GM19025 (cell line): Measurements from ENCODE around the gene COA8.

Experiments used
- ATAC-seq: cut with Tn5 transposase; IDR thresholded peaks from one replicate; pipeline ENCODE4 v1.9.1; 2021; ENCODE audit warnings: mild to moderate bottlenecking, low read depth, moderate library complexity; ENCODE audit not compliant: unreplicated experiment

Gene COA8

DNA sequence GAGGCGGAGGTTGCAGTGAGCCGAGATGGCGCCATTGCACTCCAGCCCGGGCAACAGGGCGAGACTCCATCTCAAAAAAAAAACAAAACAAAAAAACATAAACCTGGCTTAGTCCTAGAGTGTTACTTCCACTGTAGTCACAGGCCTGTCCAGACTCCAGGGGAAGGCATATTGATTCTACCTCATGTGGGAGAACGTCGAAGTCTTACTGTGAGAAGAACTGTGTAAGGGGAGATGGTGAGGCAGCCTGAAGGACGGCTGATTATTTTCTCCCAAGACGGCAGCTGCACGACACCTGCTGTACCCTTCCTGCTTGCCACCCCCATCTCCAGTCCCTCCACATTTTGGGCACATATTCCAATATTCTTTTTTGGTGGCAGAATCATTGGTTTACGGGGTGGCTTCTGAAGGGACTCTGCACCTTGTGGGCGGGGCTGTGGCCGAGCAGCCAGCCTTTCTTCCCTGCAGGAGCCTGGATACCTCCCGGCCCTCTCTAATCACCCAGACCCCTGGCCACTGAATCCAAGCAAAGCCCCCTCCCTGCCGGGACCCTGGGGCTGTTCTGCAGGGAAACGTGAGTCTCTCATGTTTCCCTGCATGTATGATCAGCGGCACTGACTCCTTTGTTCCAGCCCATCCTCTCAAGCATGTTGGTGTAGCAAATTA lies 54.0 kb downstream of the COA8 start:
- ATAC-seq: no peak

DNA sequence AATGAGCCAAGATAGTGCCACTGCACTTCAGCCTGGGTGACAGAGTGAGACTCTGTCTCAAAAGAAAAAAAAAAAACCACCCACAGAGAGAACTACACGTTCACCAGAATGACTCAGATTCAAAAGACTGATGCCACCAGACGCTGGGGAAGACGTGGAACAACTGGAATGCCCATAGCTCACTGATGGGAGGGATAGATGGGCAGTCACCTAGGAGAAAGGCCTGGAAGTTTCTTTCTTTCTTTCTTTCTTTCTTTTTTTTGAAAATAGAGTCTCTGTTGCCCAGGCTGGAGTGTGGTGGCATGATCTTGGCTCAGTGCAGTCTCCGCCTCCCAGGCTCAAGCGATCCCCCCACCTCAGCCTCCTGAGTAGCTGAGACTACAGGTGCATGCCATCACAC lies 56.3 kb downstream of the COA8 start:
- ATAC-seq: no peak

DNA sequence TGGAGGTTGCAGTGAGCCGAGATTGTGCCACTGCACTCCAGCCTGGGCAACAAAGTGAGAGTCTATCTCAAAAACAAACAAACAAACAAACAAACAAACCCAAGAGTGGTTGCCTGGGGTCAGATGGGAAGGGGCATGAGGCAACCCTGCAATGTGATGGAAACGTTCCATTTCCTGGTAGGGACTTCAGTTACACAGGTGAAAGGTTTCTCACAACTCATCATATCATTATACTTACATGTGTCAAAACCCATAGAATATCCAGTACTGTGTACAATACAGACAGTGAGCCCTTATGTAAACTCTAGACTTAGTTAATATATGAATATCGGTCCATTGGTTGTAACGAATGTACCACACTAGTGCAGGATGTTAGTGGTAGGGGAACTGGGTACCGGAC lies 59.1 kb downstream of the COA8 start:
- no peak for ATAC-seq

DNA sequence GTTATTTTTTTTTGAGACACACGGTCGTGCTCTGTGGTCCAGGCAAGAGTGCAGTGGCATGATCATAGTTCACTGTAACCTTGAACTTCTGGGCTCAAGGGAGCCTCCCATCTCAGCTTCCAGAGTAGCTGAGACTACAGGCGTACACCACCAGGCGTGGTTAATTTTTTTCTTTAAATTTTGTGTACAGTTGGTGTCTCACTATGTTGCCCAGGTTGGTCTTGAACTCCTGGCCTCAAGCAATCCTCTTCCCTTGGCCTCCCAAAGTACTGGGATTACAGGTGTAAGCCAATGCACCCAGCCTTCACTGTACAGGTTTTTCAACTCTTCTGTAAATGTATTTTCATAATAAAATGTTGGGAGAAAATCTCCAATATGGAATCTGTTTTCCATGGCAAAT lies 60.5 kb downstream of the COA8 start:
- no peak for ATAC-seq

DNA sequence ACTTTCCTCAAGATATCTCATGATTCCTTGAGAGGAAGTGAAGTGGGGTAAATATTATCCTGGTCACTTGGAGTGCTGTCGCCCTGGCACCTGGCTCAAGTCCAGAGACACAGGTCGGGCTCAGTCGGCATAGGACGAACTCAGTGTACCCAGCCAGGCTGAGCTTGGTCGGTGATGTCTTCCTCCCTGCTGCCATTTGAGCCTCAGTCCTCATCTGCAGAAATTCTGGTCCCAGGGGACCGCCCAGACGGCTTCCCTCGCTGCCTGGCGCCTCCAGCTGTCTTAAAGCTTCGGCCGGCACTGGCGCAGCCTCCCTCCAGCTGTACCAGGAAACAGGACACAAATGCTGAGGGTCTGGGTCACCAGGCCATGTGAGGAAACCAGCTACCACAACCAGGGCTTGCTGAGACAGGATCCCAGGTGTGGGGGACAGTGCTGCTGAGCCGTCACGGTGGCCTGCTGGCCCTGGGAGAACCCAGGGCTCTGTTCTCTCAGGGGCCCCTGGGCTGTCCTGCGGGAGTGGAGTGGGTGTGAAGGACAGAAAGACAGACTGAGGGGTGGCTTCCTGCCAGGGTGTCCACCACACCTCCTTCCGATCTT lies 61.2 kb downstream of the COA8 start:
- no peak for ATAC-seq

DNA sequence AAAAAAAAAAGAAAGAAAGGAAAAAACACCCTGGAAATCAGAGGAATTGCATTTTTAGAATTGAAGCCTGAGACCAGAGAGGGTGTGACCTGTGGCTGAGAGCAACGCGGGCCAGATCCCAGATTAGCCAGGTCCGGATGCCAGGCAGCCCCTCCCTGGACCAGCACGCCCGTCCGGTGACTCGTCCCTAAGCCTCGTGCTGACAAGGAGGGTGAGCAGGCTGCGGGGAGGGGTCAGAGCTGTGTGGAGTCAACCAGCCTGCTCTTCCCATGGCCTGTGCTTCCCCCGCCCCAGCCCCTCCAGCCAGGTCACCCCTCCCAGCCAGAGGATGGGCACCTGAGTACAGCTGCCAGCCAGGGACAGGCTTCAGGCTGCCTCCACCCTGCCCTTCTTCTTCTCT lies 62.1 kb downstream of the COA8 start:
- ATAC-seq: no peak

DNA sequence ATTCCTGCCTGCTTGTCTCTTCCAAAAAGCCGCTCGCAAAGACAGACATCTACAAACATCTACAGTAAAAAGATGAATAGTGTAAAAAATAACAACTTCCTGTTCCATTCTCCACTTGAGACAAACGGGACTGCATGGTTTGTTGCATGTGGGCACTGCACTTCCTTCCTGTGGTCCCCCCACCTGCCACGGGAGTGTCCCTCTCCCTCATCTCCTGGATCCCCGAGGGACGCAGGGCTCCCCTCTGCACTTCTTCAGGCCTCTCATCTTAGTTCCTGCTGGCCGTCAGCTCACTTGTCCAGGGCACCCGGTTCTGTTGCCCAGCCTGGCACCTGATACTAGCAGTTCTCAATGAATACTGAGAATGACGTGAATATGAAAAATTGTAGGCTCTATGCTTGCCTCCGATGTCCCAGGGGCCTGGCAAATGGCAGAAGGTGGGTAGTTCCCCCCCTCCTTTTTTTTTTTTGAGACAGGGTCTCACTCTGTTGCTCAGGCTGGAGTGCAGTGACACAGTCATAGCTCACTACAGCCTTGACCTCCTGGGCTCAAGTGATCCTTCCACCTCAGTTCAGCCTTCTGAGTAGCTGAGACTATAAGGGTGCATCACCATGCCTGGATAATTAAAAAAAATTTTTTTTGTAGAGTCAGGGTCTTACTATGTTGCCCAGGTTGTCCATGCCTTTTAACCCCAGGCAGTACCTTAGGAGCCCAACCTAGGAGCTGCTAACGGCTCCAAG lies 62.8 kb downstream of the COA8 start:
- ATAC-seq: no peak

DNA sequence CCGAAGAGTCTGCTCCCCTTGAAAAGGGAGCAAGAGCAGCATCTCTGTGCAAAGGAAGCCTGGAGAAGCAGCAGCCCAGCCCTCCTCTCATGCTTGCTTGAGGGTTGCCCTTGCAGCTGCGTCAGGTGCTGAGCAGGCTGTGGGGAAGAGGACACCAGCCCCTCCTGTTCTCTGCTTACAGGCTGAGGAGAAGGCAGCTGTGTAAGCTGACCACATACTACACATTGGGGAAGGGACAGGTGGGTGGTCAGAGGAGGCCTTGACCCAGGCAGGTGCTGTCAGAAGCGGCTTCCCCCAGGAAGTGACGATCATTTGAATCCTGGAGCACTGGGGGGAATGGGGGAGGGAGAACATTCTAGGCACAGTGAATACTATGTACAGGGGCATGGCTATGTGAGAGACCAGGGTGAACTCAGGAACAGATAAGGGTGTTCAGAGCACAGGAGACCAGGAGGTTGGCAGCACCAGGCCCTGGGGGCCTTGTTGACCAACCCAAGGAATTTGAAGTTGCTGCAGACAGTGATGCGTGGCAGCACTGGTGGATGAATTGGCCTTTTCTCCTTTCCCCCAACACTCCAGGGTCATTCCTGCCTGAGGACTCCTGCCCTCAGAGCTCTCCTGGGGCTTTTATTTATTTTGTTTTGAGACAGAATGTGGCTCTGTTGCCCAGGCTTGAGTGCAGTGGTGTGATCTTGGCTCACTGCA lies 63.5 kb downstream of the COA8 start:
- ATAC-seq: no peak

DNA sequence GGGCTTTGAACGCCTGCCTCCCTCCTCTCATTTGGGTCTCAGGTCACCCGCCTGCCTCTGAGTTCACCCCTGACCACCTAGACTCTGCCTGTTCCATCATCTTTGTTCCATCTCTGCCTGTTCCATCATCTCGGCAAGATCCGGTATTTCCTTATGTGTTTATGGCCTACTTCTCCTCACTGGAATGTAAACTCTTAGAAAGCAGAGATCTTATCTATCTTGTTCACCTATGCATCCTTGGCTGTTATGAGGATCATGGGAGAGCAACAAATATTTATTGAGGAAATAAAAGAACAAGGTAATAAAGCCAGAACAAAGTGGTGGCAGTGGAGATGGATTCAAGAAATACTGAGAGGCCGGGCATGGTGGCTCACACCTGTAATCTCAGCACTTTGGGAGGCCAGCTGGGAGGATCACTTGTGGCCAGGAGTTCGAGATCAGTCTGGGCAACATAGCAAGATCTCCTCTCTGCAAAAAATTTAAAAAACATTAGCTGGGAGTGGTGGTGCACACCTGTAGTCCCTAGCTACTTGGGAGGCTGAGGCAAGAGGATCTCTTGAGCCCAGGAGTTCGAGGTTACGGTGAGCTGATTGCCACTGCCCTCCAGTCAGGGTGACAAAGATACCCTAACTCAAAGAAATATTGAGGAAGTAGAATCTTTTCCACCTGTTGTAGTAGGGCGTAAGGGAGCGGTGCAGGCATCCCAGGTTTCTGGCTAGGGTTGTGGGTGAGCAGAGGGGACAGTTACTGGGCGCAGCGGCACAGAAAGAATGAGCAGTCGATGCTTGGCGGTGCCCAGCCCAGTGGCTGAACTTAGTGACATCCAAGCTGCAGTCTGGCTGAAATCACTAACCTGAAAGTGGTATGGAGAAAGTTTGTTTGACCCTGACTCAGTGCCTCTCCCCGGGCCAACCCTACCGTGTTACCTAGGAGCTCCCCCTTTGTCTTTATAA lies 64.6 kb downstream of the COA8 start:
- no peak for ATAC-seq

DNA sequence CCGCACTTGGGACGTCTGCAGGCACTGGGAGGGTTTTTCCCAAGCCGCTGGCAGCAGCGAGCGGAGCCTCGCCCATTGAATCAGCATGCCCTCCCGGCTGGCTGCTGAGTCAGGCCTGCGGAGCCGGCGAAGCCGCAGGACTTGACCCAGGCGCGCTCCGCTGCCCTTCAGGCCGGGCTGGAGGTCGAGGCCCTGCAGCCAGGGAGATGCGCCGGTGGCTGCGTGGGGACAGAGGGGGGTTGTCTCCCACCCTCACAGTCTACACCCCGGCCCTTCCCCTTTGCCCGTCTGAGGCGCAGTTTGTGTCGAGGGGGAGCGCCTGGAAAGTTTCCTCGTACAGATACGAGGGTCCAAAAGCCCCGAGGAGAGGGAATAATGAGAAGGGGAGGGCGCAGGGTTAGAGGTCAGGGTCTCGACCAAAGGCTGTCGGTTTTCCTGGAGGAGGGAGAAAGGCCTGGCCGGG lies 65.5 kb downstream of the COA8 start:
- no peak for ATAC-seq

DNA sequence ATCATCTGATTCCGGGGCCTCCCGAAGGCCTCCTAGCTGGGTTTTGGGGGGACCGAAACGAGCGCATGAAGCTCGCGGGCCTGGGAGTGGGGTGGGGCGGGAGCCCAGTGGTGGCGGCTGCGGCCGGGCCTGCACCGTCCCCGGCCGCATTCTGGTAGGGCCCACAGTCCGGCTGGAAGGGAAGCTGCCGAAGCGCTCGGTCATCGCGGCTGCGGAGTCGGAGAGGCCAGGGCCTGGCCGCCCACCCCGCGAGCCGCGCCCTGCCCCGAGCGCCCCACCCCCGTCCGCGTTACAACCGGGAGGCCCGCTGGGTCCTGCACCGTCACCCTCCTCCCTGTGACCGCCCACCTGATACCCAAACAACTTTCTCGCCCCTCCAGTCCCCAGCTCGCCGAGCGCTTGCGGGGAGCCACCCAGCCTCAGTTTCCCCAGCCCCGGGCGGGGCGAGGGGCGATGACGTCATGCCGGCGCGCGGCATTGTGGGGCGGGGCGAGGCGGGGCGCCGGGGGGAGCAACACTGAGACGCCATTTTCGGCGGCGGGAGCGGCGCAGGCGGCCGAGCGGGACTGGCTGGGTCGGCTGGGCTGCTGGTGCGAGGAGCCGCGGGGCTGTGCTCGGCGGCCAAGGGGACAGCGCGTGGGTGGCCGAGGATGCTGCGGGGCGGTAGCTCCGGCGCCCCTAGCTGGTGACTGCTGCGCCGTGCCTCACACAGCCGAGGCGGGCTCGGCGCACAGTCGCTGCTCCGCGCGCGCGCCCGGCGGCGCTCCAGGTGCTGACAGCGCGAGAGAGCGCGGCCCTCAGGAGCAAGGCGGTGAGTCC lies 66.1 kb downstream of the COA8 start, which contains the start of gene KLC1:
KLC1 (plus strand) TSS at position 528 of the 819 bp plus-strand sequence. CDS start 25,354 bp downstream, outside the sequence.
- ATAC-seq: peak; percentile 52

DNA sequence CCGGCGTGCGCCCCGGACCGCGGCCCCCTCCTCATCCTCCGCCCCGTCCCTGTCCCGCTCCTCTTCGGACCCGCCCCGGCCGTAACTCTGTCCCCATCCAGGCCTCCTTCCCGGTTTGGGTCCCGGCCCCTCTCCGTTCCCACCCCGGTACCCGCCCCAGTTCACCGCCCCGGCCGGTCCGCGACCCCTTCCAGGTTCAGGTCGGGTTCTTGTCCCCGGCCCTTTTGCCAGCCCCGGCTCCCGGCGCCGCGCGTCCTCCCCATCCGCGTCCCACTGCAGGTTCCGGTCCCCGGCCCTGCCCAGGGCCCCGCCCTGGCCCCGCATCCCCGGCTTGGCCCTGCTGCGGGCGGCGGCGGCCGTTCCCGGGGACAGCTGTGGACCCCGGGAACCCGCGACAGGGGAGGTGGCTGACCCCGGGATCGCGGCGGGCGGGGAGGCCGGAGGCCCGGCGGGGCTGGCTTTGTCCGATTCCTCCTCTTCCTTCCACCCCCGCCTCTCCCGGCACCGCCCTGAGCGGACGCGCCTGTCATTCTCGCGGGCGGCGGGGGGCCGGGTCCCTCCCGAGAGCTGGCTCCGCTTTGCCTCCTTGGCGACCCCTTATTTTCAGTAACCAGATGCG lies 66.9 kb downstream of the COA8 start:
- peak; percentile 31 for ATAC-seq

DNA sequence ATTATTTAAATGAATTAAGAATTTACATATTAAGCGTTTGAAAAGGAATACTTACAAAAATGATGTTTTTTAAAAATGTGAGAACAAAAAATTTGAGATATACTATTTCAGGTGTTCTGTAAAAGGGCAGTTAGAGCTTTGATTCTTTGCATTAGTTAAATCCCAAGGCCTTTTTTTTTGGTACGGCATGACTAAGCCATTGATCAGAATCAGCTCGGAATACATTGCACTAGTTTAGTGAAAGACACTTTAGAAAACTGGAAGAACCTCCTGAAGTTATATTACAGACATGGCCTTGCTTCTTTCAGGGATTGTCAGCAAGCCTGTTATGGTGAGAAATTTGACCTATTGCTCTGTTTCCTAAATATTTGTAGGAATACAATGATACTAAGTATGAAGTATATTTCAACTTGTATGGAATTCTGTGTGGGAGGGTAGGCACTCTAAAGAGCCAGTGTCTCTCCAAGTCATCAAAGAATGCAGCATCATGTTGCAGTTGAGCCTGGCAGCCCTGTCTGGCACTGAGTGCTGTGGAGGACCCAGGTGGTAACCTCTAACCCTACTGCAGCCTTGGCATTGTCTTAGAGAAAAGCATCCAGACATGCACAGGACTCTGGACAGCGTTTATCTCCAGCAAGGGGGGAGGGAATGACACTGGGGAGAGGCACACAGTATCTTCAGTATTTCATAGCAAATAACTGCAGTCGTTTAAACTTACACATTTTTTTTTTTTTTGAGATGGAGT lies 67.8 kb downstream of the COA8 start:
- ATAC-seq: no peak

DNA sequence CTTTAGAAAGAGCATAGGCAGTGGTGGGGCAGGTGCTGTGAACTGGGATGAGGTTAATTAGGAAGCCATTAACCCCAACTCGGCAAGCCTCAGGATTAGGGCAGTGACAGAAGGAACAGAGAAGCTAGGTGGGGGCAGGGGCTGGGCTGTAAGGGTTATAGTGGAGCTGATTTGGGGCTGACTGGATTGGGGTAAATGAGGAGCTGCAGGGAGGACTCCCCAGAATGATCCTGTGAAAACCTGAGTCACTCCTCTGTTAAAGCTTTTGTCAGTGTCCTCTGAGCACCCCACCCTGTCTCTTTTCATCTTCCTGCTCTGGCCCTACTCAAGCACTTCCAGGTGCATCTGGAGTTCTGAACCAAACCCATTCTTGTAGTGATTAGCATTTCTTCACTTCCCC lies 70.6 kb downstream of the COA8 start:
- no peak for ATAC-seq

DNA sequence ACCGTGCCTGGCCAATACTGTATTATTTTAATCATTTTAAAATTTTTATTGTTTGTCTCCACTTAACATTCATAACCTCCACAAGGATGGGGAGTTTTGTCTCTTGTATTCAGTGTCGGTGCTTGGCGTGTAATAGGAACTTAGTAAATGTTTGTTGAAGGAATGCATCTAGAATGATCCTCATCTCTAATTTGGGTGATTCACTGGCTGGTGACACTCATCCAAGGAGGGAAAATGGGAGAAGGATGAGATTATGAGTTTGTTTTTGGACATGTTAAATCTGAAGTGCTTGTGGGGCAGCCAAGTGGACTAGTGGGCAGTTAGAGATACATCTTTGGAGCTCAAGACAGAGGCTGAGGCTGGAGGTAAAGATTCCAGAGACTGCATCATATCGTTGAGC lies 71.4 kb downstream of the COA8 start:
- ATAC-seq: no peak

DNA sequence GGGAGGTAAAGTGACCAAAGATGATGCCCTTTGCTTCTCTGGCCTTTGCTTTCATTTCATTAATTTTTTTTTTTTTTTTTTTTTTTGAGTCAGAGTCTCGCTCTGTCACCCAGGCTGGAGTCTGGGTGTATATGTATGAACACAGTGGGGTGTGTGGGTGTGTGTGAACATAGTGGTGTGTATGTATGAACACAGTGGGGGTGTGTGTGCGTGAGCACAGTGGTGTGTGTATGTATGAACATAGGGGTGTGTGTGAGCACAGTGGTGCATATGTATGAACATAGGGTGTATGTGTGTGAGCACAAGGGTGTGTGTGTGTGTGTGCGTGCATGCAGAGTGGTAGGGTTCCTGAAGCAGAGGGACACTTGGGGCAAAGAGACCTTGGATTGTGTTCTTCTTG lies 75.8 kb downstream of the COA8 start:
- ATAC-seq: no peak
